GM18499 (cell line): ENCODE results near the gene NAXE.
"Not testable (repeated sequence)": the region's sequence is repeated elsewhere in the genome, so short reads cannot be mapped to it uniquely, and the experiment has no call there.

ENCODE experiments used
- ATAC-seq: cut with Tn5 transposase; IDR thresholded peaks from one replicate; pipeline ENCODE4 v1.9.1; 2021; ENCODE audit warnings: moderate number of reproducible peaks; ENCODE audit not compliant: insufficient read depth, unreplicated experiment

Gene NAXE

DNA sequence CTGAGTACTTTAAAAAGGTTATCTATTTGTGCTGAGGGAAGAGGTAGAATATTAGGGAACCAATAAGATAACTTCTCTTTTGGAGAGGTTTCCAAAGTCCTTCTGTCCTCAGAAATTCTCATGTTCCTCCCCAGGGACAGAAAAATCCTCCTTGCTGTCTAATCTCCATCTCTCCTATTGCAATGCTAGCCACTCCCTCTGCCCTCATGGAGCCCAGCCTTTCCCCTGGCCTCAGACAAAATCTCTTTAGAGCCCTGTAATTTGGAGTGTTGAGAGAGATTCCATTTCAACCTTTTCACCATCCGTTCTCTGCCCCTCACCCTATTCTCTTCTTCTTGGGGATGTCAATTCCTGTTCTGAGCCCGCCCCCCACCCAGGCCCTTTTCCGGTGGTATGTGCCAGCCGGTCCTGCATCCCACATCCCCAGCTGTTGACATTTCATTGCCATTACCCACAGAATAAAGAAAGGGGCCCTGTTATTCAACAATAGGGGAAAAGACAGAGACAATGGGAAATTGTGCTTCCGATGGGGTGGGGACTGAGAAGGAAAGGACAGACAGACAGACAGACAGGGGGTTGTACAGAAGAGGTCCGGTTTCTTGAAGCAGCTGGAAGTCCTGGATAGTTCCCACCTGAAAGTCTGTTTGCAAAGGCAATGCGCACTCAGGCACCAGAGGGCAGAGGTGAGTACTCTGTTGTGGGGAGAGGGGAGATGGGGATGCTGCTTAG is 27.4 kb downstream of the NAXE start, which contains the start of gene HAPLN2:
Gene HAPLN2 (plus strand): TSS at position 563 of the 729 bp plus-strand sequence. CDS start 4,076 bp downstream, outside the sequence.
- ATAC-seq, result no peak

DNA sequence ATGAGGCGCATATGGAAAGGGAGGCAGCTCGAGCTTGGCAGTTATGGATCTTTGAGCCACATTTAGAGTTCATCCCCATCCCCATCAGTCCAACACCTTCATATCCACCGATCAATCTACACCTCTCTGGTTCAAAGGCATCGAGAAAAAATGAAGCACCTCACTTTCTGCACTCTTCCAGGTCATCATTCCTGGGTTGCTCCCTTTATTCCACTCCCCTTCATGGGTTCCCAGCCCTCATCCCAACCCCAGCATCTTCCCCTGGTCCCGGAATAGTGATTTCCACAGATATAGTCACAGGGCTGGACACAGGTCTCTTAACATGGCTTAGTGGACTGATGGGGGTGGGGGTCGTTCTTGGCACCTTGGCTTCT is 28.0 kb downstream of the NAXE start:
- no peak for ATAC-seq

DNA sequence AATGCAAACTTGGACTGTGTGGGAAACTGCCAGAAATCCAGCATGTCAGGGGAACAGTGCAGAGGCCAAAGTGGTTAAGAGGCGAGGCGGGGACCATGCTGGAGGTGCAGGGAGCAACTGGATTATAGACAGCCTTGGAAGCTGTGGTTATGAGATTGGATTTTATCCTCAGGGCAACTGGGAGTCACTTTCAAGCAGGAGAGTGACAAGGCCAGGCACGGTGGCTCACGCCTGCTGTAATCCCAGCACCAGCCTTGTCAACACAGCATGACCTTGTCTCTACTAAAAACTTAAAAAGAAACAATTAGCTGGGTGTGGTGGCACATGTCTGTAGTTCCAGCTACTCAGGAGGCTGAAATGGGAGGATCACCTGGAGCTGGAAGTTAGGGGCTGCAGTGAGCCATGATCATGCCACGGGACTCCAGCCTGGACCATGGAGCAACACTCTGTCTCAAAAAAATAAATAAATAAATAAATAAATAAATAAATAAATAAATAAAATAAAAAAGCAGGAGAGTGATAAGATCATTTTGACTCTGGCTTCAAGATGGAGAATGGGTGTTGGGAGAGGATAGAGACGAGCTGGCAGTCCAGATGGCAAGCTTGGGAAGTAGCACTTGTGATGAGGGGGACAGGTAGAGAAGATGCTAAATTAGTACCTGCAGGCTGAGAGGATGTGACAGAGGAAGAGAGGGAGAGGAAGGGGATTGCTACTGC is 31.2 kb downstream of the NAXE start:
- ATAC-seq, result no peak

DNA sequence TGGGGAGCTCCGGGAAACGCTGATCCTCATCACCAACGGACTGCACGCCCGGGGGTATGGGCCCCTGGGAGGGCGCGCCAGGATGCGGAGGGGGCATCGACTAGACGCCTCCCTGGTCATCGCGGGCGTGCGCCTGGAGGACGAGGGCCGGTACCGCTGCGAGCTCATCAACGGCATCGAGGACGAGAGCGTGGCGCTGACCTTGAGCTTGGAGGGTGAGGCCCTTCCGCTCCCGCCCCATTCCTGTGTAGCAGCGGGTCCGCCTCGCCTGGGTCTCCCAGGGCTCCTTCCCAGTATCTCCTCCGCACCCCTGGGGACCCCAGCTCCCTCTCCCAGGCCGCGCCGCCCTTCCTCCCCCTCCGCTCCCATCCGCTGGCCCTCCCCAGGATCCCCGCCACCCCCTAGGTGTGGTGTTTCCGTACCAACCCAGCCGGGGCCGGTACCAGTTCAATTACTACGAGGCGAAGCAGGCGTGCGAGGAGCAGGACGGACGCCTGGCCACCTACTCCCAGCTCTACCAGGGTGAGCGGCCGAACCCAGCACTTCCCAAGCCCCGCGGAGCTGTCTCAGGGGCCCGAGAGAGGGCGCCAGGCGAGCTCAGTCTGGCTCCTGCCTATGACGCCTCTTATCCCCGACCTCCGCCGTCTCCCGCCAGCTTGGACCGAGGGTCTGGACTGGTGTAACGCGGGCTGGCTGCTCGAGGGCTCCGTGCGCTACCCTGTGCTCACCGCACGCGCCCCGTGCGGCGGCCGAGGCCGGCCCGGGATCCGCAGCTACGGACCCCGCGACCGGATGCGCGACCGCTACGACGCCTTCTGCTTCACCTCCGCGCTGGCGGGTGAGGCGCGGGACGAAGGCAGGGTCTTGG is 32.6 kb downstream of the NAXE start:
- ATAC-seq, result no peak

DNA sequence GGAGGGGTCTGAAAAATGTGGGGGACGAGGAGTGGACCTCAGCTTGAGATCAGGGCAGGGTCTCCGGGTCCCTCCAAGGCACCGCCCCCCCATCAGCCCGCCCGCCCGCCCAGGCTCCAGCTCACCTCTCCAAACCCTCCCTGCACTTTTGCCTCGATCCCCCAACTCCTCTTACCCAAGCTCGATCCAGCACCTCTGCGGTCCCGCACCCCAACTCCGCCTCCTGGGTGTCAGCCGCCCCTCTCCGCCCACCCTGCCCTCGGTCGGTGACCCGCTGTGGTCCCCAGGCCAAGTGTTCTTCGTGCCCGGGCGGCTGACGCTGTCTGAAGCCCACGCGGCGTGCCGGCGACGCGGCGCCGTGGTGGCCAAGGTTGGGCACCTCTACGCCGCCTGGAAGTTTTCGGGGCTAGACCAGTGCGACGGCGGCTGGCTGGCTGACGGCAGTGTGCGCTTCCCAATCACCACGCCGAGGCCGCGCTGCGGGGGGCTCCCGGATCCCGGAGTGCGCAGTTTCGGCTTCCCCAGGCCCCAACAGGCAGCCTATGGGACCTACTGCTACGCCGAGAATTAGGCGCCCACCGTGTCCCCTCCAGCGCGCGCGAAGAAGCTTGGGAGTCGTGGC is 33.3 kb downstream of the NAXE start:
- no peak for ATAC-seq

DNA sequence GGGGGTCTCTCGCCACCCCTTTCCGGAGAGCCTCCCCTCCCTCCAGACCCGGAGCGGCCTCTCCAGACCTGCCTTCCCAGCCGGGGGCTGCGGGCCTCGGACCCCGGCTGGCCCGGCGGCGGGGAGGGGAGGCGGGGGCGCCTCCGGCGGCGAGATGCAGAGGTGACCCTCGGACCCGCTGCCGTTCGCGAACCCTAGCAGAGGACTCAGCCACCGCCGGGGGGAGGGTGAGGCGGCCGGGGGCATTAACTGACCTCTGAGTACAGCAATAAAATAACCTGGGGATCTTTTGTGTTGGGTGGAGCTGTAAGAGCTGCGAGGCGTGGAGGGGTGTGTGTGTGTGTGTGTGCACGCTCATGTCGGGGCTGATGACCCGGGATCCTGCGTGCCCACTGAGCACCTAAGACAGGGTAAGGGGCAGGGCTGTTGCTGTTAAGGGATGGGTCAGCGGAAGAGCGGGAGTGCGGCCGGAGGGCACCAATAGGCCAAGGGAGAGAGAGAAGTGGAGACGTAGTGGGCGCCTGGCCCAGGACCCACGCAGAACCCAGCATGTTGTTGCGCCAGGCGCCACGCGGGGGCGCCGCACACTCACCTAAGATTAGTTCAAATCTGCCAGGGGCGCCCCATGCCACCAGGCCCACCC is 34.0 kb downstream of the NAXE start:
- no peak for ATAC-seq

DNA sequence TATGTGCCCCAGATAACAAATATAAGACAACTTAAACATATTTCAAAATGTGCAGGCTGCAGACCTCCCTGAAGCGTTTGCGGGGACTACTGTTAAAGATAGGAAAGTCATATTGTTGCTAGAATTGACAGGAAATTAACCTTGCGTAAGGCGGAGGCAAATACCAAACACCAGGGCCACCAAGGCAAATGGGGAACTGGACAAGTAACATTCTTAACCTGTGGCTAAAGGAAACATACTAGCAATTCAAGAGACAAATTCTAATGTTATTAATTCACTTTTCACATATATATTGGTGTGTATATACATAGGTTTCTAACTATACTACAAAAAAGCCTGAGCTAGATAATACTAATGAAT is 34.5 kb downstream of the NAXE start:
- ATAC-seq, result no peak

DNA sequence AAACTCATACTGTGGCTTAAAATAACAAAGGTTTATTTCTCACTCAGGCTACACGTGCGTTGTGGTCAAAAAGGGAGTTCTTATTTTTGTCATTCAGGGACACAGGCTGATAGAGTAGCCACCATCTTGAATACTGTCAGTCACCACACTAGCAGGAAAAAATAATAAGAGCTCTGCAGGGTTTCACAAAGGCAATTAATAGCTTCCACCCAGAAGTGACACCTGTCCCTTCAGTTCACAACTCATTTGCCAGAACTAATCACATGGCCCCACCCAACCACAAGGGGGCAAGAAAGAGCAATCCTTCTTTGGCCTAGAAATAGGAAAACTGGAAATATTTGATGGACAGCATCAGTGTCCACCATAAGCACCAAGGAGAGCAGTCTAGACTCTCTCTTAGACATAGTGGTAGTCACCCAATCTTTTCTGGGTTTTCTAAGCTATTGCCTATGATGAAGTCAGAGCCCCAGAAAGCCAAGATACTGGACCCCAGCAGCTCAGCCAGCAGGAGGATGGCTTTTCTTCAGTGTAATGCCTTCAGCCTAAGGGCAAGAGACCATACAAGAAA is 35.8 kb downstream of the NAXE start:
- no peak for ATAC-seq

DNA sequence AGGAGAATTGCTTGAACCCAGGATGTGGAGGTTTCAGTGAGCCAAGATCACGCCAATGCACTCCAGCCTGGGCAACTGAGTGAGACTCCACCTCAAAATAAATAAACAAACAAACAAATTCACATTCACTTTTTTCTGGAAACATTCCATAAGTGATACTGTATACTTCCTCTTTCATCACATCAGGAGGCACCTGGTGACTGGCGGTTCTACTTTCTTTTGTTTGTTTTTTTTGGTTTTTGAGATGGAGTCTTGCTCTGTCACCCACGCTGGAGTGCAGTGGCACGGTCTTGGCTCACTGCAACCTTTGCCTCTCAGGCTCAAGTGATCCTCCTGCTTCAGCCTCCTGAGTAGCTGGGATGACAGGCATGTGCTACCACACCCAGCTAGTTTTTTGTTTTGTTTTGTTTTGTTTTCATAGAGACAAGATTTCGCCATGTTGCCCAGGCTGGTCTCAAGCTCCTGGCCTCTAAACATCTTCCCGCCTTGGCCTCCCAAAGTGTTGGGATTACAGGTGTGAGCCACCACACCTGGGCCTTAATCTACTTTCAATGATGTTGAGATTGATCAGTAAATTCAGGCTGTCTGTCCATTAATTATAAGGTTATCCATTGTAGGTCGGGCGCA is 38.4 kb downstream of the NAXE start:
- ATAC-seq, result no peak

DNA sequence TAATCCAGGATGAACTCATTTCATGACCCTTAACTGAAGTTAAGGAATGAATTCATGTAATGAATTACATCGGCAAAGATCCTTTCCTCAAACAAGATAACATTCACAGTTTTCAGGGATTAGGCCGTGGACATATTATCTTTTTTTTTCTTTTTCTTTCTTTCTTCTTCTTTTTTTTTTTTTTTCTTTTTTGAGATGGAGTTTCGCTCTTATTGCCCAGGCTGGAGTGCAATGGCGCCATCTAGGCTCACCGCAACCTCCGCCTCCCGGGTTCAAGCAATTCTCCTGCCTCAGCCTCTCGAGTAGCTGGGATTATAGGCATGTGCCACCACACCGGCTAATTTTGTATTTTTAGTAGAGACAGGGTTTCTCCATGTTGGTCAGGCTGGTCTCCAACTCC is 39.6 kb downstream of the NAXE start:
- not testable (repeated sequence) for ATAC-seq

DNA sequence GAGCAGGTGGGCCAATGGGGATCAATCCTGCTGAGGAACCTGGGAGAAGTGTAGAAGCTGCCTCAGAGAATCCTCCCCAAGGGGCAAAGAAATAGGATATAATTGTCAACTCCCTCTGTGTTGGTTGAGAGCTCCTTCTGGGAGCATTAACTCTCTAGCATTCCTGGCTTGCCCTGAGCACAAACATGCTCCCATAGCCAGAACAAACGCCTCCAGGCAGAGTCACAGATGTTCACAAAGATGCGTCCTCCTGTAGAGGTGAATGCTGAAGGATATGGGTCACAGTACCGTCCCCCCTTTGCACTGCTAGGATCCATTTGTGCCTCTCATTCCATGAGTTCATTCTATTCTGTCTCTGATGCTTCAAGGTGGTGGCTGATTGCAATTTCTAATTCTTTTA is 40.8 kb downstream of the NAXE start:
- ATAC-seq, result no peak

DNA sequence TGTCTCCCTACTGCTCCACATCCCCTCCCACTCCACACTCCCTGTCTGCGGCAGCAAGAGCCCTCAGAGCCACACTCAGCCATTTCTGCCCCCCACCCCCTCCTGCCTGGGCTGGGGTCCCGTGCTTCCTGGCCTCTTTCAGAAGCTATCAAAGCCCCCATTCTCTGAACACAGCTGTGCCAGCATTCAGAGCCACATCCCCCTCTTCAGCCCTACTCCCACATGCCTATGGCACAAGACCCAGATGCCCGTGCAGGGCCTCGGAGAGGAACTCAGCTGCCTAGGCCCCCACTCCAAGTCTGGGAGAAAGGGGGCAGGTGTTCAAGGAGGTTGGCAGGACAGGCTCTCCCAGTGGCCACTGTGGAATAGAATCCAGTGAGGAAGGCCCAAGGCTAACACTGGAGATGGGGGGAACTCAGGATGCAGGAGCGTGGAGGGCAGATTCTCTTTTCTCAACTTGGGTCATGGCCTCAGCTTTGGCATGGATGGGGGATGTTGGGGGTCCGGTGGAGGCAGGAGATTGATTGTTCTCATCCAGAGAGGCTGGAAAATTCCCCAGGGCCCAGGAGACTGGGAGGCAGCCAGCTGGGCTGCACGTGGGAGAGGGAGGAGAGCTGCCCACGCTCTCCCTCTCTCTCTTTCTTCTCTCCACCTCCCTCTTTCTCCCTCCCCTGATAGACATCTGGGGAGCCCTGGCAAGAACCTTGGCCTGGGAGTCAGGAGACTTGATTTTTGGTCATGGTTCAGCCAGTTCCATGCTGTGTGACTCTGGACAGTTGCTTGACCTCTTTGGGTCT is 46.8 kb downstream of the NAXE start:
- no peak for ATAC-seq

DNA sequence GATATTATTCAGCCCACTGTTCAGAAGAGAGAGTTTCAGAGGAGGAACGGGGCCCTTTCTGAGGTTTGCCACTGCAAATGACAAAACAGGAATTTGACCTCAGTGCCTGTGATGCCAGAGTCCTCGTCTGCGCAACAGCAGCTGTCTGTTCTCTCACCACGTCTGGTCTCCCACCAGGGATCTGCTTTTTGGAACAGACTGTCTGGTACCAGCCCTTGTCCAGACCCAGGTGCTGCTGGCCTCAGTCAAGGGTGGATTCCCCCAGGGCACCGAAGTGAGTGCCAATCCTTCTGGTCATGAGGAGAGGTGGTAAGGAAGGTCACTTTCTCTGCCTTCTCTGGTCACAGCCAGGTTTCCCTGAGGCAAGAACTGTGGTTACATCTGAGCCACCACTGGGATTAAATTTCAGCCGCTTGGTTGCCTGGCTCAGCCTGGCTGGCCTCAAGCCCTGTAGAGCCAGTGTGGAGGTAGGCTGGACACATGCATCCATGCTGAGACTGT is 48.1 kb downstream of the NAXE start:
- no peak for ATAC-seq

DNA sequence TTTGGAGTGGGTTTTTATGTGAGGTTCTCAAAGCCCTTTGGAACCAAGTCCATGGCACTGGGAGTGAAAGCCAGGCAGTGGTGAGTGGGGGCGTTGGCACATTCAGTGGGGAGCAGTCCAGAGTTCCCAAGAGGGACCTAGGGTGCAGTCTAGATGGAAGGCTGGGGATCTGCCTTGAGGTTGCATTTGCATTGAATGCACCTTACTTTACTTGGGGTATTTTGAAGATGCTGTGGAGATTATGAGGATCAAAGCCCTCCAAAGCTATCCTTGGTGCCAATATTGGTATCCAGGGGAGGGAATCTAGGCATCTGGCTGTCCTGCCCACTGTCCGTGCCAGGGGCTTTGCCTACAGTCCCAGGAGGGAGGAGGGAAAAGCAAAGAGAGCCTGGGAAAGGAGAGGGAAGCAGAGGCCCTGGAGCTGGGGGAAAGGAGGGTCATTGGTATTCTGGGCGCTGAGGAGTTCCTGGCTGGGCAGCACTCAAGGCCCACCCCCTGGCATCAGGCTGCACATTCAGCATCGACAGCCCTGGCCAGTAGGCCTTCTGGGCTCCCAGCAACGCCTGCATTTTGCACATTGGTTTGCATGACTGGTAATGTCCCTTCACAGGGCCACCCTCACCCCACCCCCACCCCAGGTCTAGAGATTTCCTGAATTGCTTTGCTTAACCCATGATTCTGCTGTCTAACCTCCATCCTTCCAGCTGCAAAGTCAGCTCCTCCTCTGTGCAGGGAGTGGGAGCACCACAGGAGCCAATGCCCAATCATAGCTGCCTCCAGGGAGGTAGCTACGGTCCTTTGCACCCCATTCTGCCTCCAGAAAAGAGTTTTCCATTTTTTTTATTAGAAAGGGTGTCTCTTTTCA is 49.5 kb downstream of the NAXE start:
- no peak for ATAC-seq

DNA sequence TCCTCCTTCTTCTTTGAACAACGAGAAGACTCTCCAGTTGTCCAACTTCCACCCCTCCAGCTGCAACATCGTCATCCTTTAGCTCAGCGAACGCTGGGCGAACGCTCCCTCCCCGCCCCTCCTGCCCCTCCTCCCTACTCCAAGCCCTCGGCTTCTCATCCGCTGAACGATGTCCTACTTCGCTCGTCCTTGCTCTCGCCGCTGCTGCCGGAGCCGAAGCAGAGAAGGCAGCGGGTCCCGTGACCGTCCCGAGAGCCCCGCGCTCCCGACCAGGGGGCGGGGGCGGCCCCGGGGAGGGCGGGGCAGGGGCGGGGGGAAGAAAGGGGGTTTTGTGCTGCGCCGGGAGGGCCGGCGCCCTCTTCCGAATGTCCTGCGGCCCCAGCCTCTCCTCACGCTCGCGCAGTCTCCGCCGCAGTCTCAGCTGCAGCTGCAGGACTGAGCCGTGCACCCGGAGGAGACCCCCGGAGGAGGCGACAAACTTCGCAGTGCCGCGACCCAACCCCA is 50.2 kb downstream of the NAXE start, which contains the start of gene BCAN:
Gene BCAN (plus strand): TSS at position 357 of the 504 bp plus-strand sequence. CDS start 3,938 bp downstream, outside the sequence.
- ATAC-seq, result no peak

DNA sequence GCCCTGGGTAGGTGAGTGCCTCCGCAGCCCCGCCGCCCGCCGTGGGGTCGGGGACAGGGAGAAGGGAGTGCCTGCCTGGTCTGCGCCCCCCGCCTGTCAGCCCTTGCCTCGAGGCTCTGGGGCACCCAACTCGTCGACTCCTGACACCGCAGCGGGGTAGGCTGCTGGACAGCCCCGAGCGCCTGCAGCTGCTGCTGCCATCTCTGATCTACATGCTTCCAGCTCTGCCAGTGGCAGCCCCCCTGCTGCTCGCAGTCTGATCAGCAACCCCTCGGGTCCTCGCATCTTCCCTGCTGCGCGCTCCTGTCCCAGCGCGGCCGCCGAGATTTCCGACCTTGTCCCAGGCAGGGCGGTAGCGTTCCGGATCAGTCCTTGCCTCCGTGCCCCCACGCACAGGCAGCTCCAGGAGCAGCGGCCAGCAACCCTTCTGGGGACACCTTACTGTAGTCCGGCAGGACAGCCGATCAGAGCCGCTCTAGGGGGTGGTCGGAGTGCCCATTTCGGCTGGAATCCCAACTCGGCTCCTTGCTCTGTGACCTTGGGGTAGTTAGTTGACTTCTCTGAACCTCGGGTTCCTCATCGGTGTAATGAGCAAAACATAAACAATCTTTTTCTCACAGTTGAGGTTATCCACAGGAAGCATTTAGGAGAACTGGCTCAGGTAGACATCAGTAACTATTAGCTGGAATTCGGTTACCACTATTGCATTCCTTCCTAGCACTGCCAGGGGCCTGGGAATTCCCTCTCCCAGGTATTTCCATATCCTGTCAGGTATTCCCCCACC is 50.9 kb downstream of the NAXE start:
- ATAC-seq, result no peak
